Activated CD4-positive, alpha-beta T cell treated with anti-CD3 and anti-CD28 coated beads, Interleukin-2, amount 10 ng/mL, durations not matched to agents 7 days and 5 days (primary cell): ENCODE results near the gene RPS3A. TPM values are rescaled to one million over a fixed set of nuclear protein-coding genes. Genes with fewer than 3 reads are reported as not detected.
"Not testable (repeated sequence)": the region's sequence is repeated elsewhere in the genome, so short reads cannot be mapped to it uniquely, and the experiment has no call there.

Experiments
- CTCF ChIA-PET: fragments of 350-600 bp; sonication (Branson Sonifier 250); formaldehyde crosslinking; loops from one replicate; lab custom pipeline; 2021; ENCODE audit warnings: antibody characterized with exemption; lab: Charles Lee
- POLR2A ChIA-PET: fragments of 350-600 bp; sonication (Branson Sonifier 250); formaldehyde crosslinking; loops from one replicate; lab custom pipeline; 2021; ENCODE audit warnings: antibody characterized with exemption; lab: Charles Lee
- DNase-seq: peaks from one replicate; pipeline ENCODE4 v3.0.0-alpha.2; 2020
- H3K27ac Mint-ChIP-seq: one replicate; pipeline ENCODE4 v1.8.0; 2021; ENCODE audit warnings: mild to moderate bottlenecking, moderate library complexity, mixed read lengths
- H3K27me3 Mint-ChIP-seq: one replicate; pipeline ENCODE4 v1.8.0; 2021; ENCODE audit warnings: mixed read lengths
- H3K36me3 Mint-ChIP-seq: one replicate; pipeline ENCODE4 v1.8.0; 2021; ENCODE audit warnings: low read depth, mixed read lengths
- H3K4me1 Mint-ChIP-seq: one replicate; pipeline ENCODE4 v1.8.0; 2021; ENCODE audit warnings: mixed read lengths
- H3K4me3 Mint-ChIP-seq: one replicate; pipeline ENCODE4 v1.8.0; 2021; ENCODE audit warnings: mild to moderate bottlenecking, moderate library complexity, mixed read lengths
- H3K9me3 Mint-ChIP-seq: one replicate; pipeline ENCODE4 v1.8.0; 2021; ENCODE audit warnings: mixed read lengths
- total RNA-seq, 2 experiments: library from RNA; stranded (reverse); gene quantifications; one replicate each; pipeline ENCODE4 v1.2.3, GENCODE V29; 2021

The RPS3A gene
- total RNA-seq, 2 experiments from 2014 or later, result 1,755 to 1,802 TPM

DNA sequence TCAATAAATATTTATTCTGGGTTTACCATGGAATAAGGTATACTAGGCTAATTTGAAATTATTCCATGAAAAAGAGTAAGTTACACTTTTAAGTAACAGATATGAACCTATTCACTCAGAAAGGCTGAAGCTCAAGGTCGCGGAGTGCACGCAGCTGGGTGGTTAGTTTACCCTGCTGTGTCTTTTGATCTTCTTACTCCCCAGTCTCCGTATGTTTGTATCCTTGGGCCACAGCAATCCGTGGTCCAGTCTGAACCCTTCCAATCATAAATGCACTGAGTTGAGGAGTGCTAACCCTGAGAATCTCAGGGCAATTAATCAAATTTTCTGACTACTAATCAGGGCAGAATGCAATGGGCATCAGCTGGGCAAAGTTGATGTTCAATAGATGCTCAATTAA, 33.9 kb downstream of the RPS3A start:
- no peak for DNase-seq
- POLR2A ChIA-PET, result no interaction called here
- no peaks in the 10 kb centered on the region for H3K4me1 Mint-ChIP-seq
- no peak overlapping the region for H3K27ac Mint-ChIP-seq
- no peaks in the 10 kb centered on the region for H3K27me3 Mint-ChIP-seq
- CTCF ChIA-PET, result no interaction called here
- H3K36me3 Mint-ChIP-seq, result no peaks in the 10 kb centered on the region
- no peak overlapping the region for H3K4me3 Mint-ChIP-seq
- no peaks in the 10 kb centered on the region for H3K9me3 Mint-ChIP-seq

DNA sequence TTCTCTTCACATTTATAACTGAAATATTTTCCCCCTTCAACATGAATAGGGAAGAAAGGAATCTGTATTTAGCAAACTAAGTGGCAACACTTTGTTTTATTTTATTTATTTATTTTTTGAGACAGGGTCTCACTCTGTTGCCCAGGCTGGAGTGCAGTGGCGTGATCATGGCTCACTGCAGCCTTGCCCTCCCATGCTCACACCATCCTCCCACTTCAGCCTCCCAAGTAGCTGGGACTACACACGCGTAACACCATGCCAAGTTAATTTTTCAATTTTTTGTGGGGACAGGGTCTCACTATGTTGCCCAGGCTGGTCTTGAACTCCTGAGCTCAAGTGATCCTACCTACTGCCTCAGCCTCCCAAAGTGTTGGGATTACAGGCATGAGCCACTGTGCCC, 36.6 kb downstream of the RPS3A start:
- POLR2A ChIA-PET, H3K36me3 Mint-ChIP-seq, H3K27me3 Mint-ChIP-seq, H3K9me3 Mint-ChIP-seq, DNase-seq, H3K4me3 Mint-ChIP-seq, H3K4me1 Mint-ChIP-seq, H3K27ac Mint-ChIP-seq, CTCF ChIA-PET: not testable (repeated sequence)

DNA sequence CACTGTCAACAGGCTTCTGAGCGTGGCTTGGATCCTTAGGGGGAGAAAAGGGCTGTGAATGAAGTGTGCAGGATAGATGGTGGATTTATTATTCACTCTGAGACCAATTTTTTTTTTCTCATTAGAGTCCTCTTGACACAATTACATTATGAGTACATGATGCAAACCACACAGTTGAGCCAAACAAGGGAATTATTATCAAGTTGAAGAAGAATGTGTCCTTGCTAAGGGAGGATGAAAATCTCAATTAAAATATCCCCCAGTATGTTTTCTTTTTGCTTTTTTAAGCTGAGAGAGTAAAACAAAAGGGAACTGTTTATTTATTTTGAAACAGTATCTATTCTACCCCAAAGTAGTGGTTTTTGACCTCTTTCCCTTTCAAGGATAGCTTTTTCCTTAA, 40.4 kb downstream of the RPS3A start:
- Mint-ChIP-seq H3K27me3 (peaks cover 2% of the 10 kb centered on the region), H3K4me1 (no peaks in the 10 kb centered on the region), H3K36me3 (no peaks in the 10 kb centered on the region), H3K9me3 (no peaks in the 10 kb centered on the region), H3K27ac (no peak overlapping the region), H3K4me3 (no peak overlapping the region)
- ChIA-PET CTCF (interaction anchor here (0.9 to 1.0 kb wide), 2 partner anchors 15 to 639 kb away, joined by 3 read pairs; no protein-coding TSS in a partner anchor), POLR2A (no interaction called here)
- DNase-seq, result no peak

DNA sequence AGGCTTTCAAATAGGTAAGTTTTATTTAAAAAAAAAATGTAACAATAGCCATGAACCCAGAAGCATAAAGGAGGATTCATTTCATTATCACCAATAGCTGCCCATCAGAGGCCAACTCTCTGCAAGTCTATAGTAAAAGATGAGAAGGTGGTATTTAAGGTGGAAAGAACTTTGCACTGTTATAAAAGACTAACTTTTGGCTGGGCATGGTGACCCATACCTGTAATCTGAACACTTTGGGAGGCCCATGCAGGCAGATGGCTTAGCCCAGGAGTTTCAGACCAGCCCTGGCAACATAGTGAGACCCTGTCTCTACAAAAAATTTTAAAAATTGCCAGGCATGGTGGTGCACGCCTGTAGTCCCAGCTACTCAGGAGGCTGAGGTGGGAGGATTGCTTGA, 43.3 kb downstream of the RPS3A start:
- Mint-ChIP-seq H3K36me3 (no peaks in the 10 kb centered on the region), H3K27ac (no peak overlapping the region), H3K4me1 (no peaks in the 10 kb centered on the region), H3K27me3 (peaks cover 2% of the 10 kb centered on the region), H3K9me3 (no peaks in the 10 kb centered on the region), H3K4me3 (no peak overlapping the region)
- CTCF ChIA-PET, result no interaction called here
- POLR2A ChIA-PET, result no interaction called here
- no peak for DNase-seq

DNA sequence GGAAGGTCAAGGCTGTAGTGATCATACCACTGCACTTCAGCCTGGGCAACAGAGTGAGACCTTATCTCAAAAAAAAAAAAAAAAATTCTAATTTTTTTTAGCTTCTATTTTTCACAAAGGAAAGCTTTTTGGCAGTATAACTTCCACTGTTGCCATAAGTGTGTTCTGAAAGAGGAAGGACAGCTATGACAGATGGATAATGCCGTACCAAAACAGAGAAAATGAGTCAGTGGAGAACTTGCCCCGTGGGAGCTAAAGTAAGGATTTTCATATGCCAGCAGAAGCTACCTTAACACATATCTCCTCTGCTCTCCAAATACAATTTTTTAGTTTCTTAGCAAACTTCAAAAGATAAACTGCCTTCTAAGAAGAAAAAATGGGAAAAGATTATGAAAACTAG, 43.7 kb downstream of the RPS3A start:
- no peak overlapping the region for H3K4me3 Mint-ChIP-seq
- ChIA-PET CTCF (no interaction called here), POLR2A (no interaction called here)
- H3K27me3 Mint-ChIP-seq, result peaks cover 2% of the 10 kb centered on the region
- no peak overlapping the region for H3K27ac Mint-ChIP-seq
- H3K36me3 Mint-ChIP-seq, result no peaks in the 10 kb centered on the region
- H3K4me1 Mint-ChIP-seq, result no peaks in the 10 kb centered on the region
- DNase-seq, result no peak
- H3K9me3 Mint-ChIP-seq, result no peaks in the 10 kb centered on the region

DNA sequence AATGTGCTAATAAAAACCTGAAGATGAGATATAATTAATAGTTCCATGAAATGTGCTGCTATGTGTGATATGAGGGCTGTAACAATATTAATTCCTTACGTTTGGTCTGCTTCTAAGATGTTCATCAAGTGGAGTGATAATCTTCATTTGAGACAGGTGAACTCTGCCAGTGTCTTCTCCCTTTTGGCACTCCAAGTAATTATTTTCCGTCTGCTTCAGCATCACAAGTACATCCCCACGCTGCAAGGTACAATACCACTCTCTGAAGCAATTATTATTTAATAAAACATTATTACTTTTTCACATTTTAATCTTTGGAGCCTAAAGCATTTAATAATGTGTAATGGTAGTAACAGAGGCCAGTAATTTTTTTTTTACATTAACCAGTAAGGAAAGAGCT, 44.4 kb downstream of the RPS3A start:
- no peaks in the 10 kb centered on the region for H3K36me3 Mint-ChIP-seq
- H3K27ac Mint-ChIP-seq, result no peak overlapping the region
- H3K4me1 Mint-ChIP-seq, result no peaks in the 10 kb centered on the region
- DNase-seq, result no peak
- H3K4me3 Mint-ChIP-seq, result no peak overlapping the region
- peaks cover 2% of the 10 kb centered on the region for H3K27me3 Mint-ChIP-seq
- H3K9me3 Mint-ChIP-seq, result no peaks in the 10 kb centered on the region
- ChIA-PET CTCF (no interaction called here), POLR2A (no interaction called here)

DNA sequence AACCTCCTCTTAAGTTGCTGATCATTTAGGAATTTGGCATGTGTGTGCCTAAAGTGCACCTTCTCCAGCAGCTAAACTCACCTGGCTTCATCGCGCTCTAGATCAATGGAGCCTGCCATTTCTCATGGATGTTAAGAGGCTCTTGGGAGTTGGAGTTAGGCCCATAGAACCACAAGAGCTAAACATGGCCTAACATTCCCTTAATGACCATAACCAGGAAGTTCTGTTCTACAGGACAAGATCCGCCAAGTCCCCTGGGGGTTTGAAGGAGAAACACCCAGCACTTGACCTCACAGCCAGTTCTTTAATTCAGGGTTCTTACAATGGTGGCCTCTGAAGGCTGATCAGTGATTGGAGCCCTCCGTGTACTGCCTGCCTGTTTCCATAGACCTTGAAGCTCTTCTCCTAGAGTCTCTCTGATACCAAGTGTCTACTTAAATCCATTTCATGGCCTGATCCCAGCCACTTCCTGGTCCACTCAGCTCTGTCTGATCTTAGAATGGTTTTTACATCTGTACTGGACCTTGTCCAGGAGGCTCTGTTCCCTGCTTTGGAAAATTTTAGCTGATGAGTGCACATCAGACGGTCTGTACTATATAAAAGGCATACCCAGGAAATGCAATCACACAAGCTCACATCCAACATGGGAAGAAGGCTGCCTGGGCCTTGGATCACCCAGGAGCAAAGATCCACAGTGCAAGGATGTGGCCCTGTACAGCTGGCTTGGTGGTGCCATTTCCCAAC, 45.1 kb downstream of the RPS3A start:
- Mint-ChIP-seq H3K4me3 (no peak overlapping the region), H3K27ac (no peak overlapping the region), H3K36me3 (no peaks in the 10 kb centered on the region), H3K9me3 (no peaks in the 10 kb centered on the region), H3K27me3 (peaks cover 2% of the 10 kb centered on the region), H3K4me1 (no peaks in the 10 kb centered on the region)
- no peak for DNase-seq
- ChIA-PET POLR2A (no interaction called here), CTCF (no interaction called here)

DNA sequence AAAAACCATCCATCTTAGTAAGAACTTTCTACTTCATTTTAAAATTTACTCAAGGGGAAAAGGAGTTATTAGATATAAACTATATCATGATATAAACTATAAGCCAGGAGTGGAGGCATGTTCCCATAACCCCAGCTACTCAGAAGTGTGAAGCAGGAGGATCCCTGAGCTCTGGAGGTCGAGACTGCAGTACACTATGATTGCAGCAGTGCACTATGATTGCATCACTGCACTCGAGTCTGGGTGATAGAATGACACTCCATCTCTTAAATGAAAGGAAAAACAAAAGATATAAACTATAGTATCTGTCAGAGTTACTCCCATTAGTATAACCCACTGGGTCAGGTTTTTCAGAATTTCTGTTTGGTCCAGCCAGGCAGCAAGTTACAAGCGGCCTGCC, 47.6 kb downstream of the RPS3A start:
- Mint-ChIP-seq H3K4me3 (no peak overlapping the region), H3K27ac (no peak overlapping the region), H3K27me3 (peaks cover 4% of the 10 kb centered on the region), H3K9me3 (no peaks in the 10 kb centered on the region), H3K4me1 (no peaks in the 10 kb centered on the region), H3K36me3 (no peaks in the 10 kb centered on the region)
- DNase-seq, result no peak
- ChIA-PET POLR2A (no interaction called here), CTCF (no interaction called here)

DNA sequence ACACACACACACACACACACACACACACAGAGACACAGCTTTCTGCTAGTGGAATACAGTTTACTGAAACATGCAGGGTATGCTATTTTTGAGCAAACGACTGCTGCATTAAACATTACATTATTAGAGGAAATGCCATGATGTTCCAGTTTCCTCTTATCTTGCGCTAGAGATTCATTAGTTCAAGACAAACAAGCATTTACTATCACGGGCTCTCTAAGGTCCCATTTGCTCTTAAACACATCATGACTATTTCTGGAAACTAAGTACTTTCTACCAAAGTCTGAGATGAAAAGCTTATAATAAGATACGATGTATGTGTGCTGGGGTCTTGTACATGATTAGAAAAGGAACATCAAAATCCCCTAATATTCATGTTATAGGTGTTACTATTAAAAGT, 48.8 kb downstream of the RPS3A start:
- Mint-ChIP-seq H3K9me3 (no peaks in the 10 kb centered on the region), H3K27me3 (peaks cover 4% of the 10 kb centered on the region), H3K27ac (no peak overlapping the region), H3K36me3 (no peaks in the 10 kb centered on the region), H3K4me3 (no peak overlapping the region), H3K4me1 (no peaks in the 10 kb centered on the region)
- POLR2A ChIA-PET, result no interaction called here
- DNase-seq, result no peak
- CTCF ChIA-PET, result no interaction called here

DNA sequence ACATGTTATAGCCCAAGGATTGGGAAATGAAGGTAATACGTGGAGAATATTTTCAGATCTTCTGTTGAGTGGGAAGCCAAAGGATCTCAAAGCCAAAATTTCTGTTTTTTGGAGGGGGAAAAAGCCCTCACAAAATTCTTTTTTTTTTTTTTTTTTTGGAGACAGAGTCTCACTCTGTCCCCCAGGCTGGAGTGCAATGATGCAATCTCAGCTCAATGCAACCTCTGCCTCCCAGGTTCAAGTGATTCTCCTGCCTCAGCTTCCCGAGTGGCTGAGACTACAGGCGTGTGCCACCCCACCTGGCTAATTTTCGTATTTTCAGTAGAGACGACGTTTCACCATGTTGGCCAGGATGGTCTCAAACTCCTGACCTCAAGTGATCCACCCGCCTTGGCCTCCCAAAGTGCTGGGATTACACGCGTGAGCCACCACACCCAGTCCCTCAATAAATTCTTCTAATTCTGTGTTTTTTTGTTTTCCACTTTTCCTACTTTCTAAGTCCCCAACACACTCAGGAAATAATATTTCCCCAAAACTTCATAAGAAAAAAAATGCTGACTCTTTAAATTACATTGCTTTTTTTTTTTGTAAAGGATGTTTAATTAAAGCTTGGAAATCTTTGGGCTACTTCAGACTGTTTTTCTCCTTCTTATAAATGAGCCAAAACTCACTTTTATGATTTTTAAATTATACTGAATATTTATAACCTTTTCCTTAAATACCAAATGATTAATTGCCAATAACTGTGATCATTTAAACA, 51.6 kb downstream of the RPS3A start:
- POLR2A ChIA-PET, result no interaction called here
- Mint-ChIP-seq H3K36me3 (no peaks in the 10 kb centered on the region), H3K27me3 (peaks cover 4% of the 10 kb centered on the region), H3K9me3 (no peaks in the 10 kb centered on the region), H3K27ac (no peak overlapping the region), H3K4me1 (no peaks in the 10 kb centered on the region), H3K4me3 (no peak overlapping the region)
- no peak for DNase-seq
- CTCF ChIA-PET, result interaction anchor here (0.9 kb wide), 1 partner anchor 10 kb away, joined by 5 read pairs; no protein-coding TSS in a partner anchor

DNA sequence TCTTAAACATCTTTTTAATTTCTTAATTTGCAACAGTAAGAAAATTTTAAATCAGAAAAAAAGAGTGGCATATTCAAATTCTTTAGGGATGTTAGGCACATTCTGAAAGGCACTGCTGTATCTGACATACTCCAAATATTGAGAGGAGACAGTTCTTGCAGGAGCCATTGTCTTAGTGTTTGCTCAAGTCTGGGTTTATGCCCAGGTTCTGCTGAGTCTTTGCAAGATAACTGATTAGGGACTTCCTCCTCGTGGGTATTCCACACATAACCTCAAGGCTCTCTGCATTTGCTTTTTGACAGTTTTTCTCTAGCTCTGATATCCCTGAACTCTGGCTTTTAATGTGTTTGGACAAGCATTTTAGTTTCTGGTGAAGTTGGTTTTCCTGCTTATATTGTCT, 52.6 kb downstream of the RPS3A start:
- Mint-ChIP-seq H3K4me3 (no peak overlapping the region), H3K27ac (no peak overlapping the region), H3K36me3 (no peaks in the 10 kb centered on the region), H3K27me3 (peaks cover 12% of the 10 kb centered on the region), H3K9me3 (no peaks in the 10 kb centered on the region), H3K4me1 (no peaks in the 10 kb centered on the region)
- CTCF ChIA-PET, result interaction anchor here (0.9 kb wide), 1 partner anchor 11 kb away, joined by 5 read pairs; no protein-coding TSS in a partner anchor
- POLR2A ChIA-PET, result no interaction called here
- DNase-seq, result no peak

DNA sequence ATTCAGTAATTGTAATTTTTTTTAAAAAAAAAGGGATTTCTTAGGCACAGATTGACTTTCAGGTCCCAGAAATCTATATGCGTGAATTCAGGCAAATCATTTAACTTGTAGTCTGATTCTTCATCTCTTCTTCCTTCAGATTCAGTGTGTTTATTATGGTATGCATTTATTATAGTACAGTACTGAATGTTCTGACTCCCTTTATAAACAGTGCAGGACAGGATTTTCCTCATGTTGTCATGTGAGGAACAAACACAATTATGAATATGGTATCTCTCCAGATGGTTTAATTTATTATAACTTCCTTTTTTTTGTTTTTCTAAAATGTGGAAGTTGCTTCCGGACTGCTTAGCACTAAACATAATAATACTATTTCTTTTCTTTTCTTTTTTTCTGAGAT, 54.2 kb downstream of the RPS3A start:
- DNase-seq, result no peak
- Mint-ChIP-seq H3K27me3 (peaks cover 12% of the 10 kb centered on the region), H3K36me3 (no peaks in the 10 kb centered on the region), H3K9me3 (peaks cover 2% of the 10 kb centered on the region), H3K27ac (no peak overlapping the region), H3K4me3 (no peak overlapping the region), H3K4me1 (no peaks in the 10 kb centered on the region)
- ChIA-PET CTCF (interaction anchor here (0.6 to 1.0 kb wide), 2 partner anchors 22 to 70 kb away, joined by 3 read pairs; no protein-coding TSS in a partner anchor), POLR2A (no interaction called here)
